DLD1 (cell line): ENCODE measurements around the gene TELO2.

Experiments
- in situ Hi-C: cut with HindIII; loops from 2 replicates; pipeline ENCODE4 v1.10.0; 2017; ENCODE audit warnings: low sequenced_read_pairs

Gene TELO2

DNA sequence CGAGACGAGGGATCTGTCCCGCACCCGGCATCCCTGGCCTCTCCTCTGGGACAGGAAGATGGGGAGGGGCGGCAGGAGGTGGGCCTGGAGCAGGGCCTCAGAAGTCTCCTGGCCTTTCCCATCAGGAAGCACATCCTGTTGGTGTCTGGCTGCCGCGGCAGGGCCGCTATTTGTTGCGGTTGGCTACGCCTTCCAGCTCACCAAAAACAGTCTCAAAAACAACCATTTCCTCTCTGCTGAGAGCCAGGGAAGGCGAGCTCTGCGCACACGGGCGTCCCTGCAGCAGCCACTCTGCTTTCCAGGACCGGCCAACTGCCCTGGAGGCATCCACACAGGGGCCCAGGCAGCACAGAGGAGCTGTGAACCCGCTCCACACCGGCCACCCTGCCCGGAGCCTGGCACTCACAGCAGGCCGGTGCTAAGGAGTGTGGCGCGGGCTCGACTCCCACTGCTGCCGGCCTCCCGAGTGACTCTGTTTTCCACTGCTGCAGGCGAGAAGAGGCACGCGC, 40.3 kb downstream of the TELO2 start, which contains the start of gene TMEM204:
Gene TMEM204, plus strand, starts transcription at position 224 of the 509 bp plus-strand sequence. CDS start 610 bp downstream, outside the sequence.
- in situ Hi-C loops: no loop called here

DNA sequence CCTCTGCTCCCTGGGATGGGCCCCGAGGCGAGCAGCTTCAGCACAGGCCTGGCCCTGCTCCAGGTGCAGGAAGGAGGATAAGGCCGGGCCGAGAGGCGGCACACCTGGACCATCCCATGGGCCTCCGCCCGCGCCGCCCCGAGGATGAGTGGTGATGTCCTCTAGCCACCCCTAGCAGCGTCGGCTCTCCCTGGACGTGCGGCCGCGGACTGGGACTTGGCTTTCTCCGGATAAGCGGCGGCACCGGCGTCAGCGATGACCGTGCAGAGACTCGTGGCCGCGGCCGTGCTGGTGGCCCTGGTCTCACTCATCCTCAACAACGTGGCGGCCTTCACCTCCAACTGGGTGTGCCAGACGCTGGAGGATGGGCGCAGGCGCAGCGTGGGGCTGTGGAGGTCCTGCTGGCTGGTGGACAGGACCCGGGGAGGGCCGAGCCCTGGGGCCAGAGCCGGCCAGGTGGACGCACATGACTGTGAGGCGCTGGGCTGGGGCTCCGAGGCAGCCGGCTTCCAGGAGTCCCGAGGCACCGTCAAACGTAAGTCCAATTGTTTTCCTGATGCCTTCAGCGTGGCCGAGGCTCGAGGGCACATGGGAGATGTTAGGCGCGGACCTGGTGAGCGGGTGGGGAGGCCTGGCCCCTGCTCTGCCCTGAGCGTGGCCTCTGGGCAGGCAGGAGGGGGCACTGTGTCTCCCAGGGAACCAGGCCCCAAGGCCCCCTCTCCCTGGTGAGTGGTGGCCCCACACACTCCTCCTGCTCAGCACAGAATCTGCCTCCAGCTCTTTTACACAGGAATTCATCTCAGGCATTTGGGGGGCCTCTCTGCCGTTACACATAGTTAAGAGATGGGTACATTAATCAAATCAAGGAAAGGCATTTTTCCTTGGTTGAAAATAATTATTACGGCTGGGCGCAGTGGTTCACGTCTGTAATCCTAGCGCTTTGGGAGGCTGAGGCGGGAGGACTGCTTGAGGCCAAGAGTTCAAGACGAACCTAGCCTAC, 41.2 kb downstream of the TELO2 start:
- in situ Hi-C loops: no loop called here

DNA sequence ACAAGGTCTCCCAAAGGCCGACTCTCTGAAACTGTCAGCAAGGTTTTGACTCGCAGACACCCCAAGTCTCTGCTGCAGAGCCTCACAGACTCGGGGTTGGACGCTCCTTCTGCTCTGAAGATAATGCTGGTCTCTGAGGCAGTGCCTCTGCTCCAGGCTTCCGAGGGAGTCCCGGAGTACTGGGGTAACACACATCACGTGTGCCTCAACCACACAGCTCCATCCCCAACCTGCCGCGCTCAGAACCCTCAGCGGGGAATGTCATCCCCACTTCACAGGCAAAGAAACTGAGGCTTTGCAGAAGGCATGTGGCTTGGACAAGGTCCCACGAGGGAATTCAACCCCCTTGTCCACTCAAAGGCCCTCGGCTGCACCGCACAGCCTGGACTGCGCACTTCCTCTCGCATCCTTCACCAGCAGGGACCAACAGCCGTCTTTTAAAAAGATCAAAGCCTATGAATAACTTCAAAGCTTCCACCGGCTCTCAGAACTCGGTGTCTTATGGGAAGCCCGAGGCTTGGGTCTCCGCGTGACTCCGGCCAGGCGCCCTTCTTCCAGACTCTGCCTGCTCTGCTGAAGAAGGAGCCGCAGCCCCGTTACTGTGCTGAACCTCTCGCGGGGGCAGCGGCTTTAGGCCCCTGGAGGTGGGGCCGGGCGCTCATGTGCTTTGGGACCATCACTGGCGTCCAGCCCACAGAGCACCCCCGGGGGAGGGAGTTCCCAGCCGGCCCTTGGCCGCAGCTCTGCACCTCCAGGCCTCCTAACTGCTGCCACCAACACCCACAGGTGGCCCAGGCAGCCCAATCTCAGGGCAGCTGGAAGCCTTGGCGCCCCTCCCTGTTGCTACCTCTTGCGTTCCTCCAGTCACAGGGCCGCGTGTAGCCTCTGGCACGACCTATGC, 42.5 kb downstream of the TELO2 start:
- in situ Hi-C loops: no loop called here

DNA sequence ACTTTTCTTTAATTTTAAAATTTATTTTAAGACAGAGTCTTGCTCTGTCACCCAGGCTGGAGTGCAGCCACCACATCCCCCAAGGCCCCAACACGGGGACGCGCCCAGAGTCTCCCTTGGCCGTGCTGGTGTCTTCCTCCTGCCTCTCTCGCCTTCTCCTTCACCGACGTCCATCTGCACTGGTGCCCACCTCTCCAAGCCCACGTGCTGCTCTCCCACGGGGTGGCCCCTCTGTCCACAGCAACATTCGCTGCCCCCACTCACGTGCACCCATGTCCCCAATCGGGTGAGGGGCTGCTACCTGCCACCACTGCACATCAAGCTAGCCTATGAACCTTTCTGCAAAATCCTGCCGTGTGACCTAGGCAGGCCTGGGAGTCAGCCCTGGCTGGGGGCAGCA, 43.4 kb downstream of the TELO2 start:
- in situ Hi-C loops: no loop called here

DNA sequence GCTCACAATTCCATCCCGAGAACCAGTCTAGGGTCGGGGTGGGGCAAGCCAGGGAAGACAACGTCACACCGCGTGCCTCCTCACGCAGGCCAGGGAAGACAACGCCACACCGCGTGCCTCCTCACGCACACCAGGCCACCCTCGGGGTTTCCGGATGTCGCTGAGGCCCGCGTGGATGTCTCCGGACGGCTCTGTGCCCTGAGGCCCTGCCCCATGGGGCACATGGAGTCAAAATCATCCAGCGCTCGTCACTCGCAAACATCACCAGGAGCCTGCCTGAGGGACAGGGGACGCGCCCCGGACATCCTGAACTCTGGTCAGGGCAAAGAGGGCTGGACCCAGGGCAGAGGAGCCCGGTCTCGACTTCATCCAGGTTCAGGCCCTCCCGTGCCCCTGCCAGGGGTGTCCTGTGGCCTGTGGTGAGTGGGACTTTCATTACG, 44.0 kb downstream of the TELO2 start:
- in situ Hi-C loops: no loop called here

DNA sequence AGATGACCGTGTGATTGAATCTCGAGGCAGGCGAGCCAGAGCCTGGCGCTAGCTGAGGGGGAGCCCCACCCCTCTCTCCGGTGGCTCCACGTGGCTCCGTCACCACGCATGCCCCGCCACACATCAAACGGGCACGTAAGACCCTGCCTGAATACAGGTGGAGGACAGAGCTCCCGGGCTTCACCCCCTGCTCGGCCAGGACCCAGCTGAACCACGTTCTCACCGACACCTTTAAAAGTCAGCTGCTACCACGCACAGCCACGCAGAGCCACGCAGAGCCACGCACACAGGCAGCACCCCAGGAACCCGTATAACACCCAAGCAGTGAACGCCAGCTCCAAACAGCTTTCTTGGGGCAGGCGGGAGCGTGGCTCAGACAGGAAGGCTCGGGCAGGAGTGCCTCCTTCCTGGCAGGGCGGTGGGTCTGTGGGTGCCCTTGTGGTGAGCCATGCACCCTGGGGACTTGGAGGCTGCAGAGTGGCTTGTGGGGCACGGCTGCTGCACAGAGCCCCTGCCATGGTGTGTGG, 44.7 kb downstream of the TELO2 start:
- in situ Hi-C loops: no loop called here

DNA sequence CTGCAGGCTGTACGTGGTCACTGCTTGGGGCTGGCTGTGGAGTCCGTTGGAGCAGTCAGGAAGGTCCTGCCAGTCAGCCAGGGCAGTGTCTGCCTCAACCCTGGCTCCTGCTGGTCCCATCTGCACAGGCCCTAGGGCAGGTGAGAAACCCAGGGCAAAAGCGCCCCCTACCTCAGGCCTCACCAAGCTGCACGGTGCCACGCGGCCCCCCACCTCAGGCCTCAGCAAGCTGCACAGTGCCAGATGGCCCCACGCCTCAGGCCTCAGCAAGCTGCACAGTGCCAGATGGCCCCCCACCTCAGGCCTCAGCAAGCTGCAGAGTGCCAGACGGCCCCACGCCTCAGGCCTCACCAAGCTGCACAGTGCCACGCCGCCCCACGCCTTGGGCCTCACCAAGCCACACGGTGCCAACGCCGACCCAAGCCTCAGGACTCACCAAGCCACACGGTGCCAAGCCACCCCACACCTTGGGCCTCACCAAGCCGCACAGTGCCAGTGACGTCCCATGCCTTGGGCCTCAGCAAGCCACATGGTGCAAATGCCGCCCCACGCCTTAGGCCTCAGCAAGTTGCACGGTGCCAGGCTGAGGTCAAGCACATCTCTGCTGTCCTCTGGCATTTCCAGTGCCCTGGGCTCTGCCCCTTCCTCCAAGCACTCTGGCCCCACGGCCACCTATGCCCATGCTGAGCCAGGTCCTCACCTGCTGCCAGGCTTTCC, 45.8 kb downstream of the TELO2 start:
- in situ Hi-C loops: no loop called here

DNA sequence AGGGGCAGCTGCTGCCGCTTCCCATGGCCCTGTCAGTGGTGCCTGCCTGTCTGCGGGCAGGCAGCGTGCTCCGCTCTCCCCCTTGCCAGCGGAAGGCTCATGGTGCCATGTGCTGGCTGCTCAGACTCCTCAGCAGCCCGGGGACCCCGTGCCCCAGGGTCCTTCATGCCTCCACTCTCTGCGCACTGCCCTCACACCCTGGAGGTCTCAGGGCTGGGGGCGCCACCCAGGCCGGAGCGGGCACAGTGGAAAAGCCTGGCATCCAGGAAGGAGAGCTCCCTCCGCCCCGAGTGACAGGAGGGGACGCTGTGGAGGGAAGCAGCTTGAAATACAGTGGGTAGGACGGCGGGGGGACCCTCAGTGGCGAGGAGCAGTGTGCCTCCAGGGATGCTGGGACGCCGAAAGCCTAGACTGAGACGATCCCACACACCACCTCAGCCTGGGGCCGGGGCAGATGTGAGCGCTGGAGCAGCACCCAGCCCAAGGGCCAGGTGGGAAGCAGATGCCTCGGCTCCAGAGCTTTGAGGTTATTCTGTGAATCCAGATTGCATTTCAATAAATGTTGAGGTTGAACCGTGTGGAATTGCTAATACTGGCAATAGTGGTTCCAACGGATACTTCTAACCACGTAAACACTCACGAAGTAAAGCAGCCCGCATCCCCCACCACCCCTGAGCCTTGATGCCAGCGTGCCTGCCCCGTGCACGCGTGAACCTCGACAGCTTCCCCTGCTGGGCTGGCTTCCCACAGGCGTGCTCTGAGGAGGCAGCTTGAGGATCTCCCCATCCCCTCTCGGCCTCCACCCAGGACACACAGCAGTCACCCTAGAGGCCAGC, 46.8 kb downstream of the TELO2 start:
- in situ Hi-C loops: no loop called here

DNA sequence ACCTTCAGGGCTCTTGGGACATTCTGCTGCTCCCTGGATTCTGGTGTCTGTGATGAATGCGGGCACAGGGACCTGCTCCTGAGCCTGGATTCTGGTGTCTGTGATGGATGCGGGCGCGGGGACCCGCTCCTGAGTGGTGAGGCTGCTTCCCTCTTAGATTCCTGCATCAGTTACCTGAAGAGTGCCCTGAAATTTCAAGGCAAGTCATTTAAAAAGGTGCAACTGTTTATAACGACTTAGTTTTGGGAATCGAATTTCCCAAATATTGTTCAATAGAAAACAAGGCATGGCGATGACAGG, 47.3 kb downstream of the TELO2 start:
- in situ Hi-C loops: no loop called here

DNA sequence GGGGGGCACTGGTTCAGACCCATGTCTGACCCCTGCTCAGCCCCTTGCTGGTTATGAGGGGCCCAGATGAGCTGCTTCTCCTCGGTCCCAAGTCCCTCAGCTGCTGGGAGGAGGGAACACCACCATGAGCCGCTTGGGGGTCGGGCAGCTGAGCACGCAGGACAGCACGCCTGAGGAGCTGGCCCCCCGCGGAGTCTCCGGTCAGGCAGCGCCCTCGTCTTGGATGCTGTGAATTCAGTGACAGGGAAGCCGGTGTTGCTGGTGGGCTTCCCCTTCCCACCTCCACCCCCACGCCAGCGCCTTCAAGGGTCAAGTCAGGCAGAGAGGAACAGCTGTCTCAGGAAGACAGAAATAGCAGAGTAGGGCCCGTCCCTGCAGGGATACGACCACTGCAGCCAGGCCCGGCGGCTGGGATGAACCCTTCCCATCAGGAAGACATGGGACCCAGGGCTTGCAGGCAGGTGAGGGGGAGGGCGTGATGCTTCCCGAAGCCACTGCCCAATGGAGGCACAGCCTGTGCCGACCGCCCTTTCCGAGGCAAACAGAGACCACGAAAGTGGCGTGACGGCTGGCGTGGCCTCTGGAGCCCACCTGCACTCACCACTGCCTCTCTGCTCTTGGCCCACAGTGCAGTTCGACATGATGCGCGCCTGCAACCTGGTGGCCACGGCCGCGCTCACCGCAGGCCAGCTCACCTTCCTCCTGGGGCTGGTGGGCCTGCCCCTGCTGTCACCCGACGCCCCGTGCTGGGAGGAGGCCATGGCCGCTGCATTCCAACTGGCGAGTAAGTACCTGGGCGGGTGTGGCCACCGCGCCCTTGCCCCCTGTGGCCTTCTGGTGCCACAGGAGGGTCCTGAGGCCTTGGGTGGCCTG, 48.4 kb downstream of the TELO2 start:
- in situ Hi-C loops: no loop called here

DNA sequence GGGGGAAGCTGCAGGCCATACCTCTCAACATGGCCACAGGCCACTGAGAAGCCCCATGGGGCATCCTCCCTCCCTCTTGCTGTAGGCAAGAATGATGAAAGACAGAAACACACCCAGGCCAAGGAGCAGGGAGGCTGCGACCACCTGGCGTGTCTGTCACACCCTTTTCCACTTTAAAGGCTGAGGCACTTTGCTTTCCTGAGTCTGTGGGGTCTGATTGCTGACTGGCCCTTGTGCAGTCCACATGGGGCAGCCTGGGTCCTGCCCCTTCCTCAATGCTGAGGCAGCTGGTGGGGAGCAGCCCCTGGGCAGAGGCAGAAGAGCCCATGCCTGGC, 49.0 kb downstream of the TELO2 start:
- in situ Hi-C loops: no loop called here

DNA sequence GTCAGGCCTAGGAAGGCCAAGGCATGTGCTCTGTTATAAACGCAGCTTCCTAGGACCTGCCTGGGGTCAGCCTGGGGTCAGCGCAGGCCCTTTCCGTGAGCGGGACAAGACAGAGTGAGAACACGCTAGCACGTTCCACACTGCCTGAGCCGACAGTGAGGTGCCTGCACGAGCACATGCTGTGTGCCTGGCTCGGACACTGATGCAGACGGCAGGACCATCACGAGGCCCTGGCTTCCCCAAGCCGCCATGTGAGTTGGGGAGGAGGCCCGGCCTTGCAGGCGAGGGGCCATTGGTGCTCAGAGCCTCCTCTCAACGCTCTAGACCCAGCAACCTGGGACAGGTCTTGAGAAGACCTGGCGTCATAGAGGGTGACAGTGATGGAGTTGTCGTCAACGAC, 49.4 kb downstream of the TELO2 start:
- in situ Hi-C loops: no loop called here

DNA sequence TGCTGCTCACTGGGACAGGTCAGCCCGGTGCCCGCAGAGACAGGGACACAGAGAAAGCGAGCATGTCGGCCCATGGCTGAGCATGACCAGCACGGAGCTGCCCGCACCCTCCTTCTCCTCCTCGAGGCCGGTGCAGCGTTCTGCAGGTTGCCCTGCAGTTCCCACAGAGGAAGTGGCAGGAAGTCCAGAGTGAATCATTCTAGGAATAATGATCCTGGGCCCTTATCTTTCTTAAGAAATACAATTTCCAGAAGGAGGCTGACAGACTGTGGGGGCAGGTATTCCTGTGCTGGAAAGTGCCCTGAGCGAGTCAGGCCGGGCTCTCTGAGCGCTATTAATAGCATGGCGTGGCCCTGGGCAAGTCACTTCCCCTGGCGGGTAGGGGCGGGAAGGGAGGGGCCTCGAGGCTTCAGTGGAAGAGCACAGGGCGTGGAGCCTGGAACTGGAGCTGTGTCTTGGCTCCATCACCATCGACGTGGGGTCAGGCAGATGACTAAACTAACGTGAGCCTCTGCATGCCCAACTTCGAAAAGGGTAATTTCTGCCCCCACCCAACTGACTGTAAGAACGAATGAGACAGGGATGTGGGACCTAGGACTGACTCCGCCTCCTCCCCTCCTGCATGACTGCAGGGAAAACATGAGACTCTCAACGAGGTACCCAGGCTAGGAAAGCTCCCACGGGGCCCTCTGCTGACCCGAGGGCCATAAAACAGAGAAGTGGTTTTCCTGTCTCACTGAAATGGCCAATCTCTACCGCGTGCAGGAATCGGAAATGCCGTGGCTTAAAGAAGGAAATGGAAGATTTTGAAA, 50.1 kb downstream of the TELO2 start:
- in situ Hi-C loops: no loop called here

DNA sequence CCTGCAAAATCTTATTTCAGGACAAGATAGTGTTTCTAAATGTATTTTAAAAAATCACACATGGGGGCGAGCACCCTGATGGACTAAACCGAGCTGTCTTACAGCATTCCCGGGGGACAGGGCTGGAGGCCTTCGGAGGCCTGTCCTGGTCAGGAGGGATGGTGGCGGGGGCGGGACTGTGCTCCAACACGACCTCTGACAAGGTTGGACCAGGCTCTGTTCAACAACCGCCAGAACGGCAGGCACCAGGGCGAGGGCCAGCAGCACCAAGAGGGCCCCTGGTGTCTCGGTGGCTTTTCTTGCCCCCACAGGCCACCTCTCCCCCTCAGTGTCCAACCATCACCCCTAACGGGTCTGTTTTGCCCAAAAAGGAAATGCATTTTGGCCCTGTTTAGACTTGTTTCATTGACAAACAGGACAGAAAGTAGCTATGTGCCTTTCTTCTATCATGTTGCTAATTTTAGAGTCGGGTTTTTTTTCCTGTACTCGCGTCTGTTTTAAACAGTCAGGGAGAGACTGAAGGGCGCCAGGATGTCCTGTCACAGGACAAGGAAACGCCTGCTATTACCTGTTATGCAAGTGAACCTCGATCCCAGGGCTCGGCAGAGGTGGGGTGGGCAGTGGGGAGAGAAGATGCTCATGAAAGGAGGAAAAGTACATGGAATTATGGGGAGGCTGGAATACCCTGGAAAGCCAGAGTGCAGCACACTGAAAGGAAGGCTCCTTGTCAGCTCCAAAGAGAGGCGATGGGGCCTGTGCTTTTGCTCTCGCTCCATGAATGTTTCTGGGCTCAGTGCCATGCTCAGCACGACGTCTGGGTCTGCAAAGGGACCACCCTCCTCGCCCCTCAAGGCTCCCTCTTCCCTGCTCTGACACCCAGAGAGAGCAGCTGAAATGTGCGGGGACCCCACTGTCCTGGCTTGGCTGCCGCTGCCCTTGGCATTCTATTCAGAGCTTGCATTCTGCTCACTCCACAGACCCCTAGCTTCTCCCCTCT, 52.2 kb downstream of the TELO2 start:
- in situ Hi-C loops: no loop called here

DNA sequence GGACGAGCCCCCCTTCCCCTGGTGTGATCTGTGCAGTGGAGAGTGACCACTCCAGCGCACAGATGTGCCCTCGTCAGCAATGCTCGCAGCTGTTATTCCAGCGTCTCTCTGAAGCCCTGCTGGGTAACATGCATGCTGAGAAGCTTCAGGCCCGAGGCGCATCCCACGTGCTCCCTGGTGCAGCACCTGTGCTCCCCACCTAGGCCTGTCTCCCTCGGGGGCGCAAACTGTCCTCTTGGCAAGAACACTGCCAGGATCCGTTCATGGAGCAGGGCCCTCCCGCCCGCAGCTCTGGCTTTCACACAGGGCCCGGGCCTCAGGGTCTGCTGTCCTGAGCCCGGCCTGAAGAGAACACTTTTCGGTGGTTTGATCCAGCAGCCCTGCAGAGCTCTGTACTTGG, 53.3 kb downstream of the TELO2 start:
- in situ Hi-C loops: no loop called here

DNA sequence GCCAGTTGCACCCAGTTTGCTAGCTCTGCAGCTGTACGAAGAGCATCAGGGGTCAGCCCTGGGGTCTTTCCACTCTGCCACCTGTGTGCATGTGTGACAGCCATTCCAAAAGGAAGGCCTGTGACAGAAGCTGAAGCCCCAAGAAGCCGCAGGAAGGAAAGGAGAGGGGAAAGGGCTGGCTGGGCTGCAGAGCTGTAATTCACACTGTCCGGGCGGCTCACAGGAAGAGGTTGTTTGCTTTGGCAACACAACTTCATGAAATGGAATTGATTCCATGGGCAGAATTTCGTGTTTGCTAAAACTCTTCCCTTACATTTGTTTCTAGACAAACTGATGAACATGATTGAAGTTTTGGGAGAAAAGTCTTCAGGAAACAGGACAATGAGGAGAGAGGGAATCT, 55.1 kb downstream of the TELO2 start:
- in situ Hi-C loops: no loop called here

DNA sequence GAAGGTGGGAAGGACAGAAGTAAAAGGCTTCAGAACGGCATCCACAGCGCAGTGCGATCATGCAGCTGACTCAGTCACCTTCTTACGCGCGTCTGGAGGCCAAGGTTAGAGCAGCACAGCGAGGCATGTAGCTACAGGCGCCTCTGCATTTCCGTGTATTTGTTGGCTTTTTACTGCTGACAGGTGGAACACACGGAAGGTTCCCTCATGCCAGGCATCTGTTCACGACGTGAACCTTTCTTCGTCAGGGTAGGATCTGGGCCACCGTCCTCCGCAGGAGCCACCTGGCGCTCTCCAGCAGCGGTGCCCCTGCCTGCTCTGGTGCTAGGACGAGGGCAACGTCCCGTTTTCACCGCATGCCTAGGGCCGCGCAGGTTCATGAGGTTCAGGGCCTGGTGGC, 55.6 kb downstream of the TELO2 start:
- in situ Hi-C loops: no loop called here
